Body of pancreas (tissue), 2 donors: ENCODE data around the gene OR1S1. TPM values are rescaled to one million over a fixed set of nuclear protein-coding genes. Genes with fewer than 3 reads are reported as not detected.

Experiments used
- total RNA-seq, 2 donors: library from RNA; depleted of rRNA; stranded (reverse); fragments of >200 nt; gene quantifications; one replicate each; pipeline ENCODE4 v1.1.0, GENCODE V29; 2016

OR1S1 gene
- total RNA-seq, 2 donors from 2014 or later: not detected

Other genes with a start within 250 kb of the OR1S1 start
- gene OR9Q1, start 188.8 kb upstream of the OR1S1 start, total RNA-seq: not detected
- not detected for gene OR6Q1, start 181.8 kb upstream of the OR1S1 start, total RNA-seq
- gene OR9I1, start 87.2 kb upstream of the OR1S1 start, total RNA-seq: not detected
- gene OR9Q2, start 23.6 kb upstream of the OR1S1 start, total RNA-seq: not detected
- gene OR1S2, start 8.6 kb upstream of the OR1S1 start, total RNA-seq: not detected
- not detected for gene OR10Q1, start 16.2 kb downstream of the OR1S1 start, total RNA-seq
- gene OR10W1, start 55.5 kb downstream of the OR1S1 start, total RNA-seq: not detected
- gene OR5B17, start 146.3 kb downstream of the OR1S1 start, total RNA-seq: not detected
- not detected for gene OR5B3, start 194.2 kb downstream of the OR1S1 start, total RNA-seq
- not detected for gene OR5B2, start 215.4 kb downstream of the OR1S1 start, total RNA-seq
- not detected for gene OR5B12, start 229.5 kb downstream of the OR1S1 start, total RNA-seq